GM19035 (cell line): Measurements from ENCODE around the gene ATG7.
"Not testable (repeated sequence)": the region's sequence is repeated elsewhere in the genome, so short reads cannot be mapped to it uniquely, and the experiment has no call there.

Source experiments
- ATAC-seq: cut with Tn5 transposase; IDR thresholded peaks from one replicate; pipeline ENCODE4 v1.9.1; 2021; ENCODE audit not compliant: unreplicated experiment

The ATG7 gene

GRCh38 chr3:11291808-11292207, 19.6 kb downstream of the ATG7 start:
- no peak for ATAC-seq

GRCh38 chr3:11297126-11297525, 24.9 kb downstream of the ATG7 start:
- no peak for ATAC-seq

- peak; percentile 91 for ATAC-seq
Observed at GRCh38 chr3:11300970-11301369, 28.8 kb downstream of the ATG7 start.

- no peak for ATAC-seq
Observed at GRCh38 chr3:11302444-11302843, 30.2 kb downstream of the ATG7 start.

- no peak for ATAC-seq
Observed at GRCh38 chr3:11304175-11304574, 32.0 kb downstream of the ATG7 start.

- no peak for ATAC-seq
Observed at GRCh38 chr3:11305509-11305908, 33.3 kb downstream of the ATG7 start.

- ATAC-seq = no peak
Observed at GRCh38 chr3:11306817-11307589, 34.8 kb downstream of the ATG7 start.

GRCh38 chr3:11307830-11308432, 35.7 kb downstream of the ATG7 start:
- ATAC-seq = no peak

- ATAC-seq = no peak
Observed at GRCh38 chr3:11310258-11310657, 38.1 kb downstream of the ATG7 start.

- ATAC-seq = no peak
Observed at GRCh38 chr3:11312166-11312565, 40.0 kb downstream of the ATG7 start.

- ATAC-seq = no peak
Observed at GRCh38 chr3:11317300-11317699, 45.1 kb downstream of the ATG7 start.

- no peak for ATAC-seq
Observed at GRCh38 chr3:11322931-11323330, 50.7 kb downstream of the ATG7 start.

GRCh38 chr3:11323813-11324212, 51.6 kb downstream of the ATG7 start:
- ATAC-seq = no peak

GRCh38 chr3:11327619-11328018, 55.4 kb downstream of the ATG7 start:
- ATAC-seq = no peak

- ATAC-seq = no peak
Observed at GRCh38 chr3:11328196-11328945, 56.2 kb downstream of the ATG7 start.

- ATAC-seq = no peak
Observed at GRCh38 chr3:11329777-11330176, 57.6 kb downstream of the ATG7 start.

GRCh38 chr3:11331101-11331500, 58.9 kb downstream of the ATG7 start:
- ATAC-seq = no peak

GRCh38 chr3:11335056-11335608, 62.9 kb downstream of the ATG7 start:
- ATAC-seq = peak; percentile 56

GRCh38 chr3:11339541-11339940, 67.3 kb downstream of the ATG7 start:
- ATAC-seq = no peak

GRCh38 chr3:11346416-11346815, 74.2 kb downstream of the ATG7 start:
- ATAC-seq = no peak

- not testable (repeated sequence) for ATAC-seq
Observed at GRCh38 chr3:11348877-11349276, 76.7 kb downstream of the ATG7 start.

- no peak for ATAC-seq
Observed at GRCh38 chr3:11349446-11349845, 77.2 kb downstream of the ATG7 start.
